ENCODE results near the gene KCNMB1. TPM values are rescaled to one million over a fixed set of nuclear protein-coding genes. Genes with fewer than 3 reads are reported as not detected.

KCNMB1 gene
- total RNA-seq, 3 donors from 2014 or later (not counting 1 experiment from before 2014, with no cell fraction given) = 0.23 to 0.48 (median 0.35) TPM

DNA sequence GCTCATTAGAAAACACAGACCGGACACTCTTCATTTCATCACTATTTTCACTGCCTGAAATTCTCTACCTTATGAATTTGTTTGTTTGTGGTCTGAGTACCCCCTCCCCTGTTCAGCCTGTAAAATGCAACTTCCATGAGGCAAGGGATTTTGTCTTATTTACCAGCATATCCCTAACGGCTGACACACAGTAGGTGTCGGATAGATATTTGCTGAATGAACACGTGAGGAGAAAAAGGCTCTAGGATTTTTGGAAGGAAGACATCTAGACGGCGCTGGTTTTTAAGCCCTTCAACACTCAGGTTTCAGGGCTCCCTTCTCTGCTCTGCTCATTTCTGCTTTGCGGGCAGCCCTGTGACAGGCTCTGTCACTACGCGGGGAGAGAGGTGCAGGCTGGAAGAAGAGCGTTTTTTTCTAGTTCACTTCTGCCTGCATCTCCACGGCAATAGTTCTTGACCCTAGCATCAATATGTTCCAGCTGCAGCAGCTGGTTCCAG, 41.0 kb downstream of the KCNMB1 start:
- Mint-ChIP-seq H3K36me3 (no peaks in the 10 kb centered on the region), H3K4me1 (peaks cover 0 to 5% of the 10 kb centered on the region in 2 donors), H3K9me3 (no peaks in the 10 kb centered on the region), H3K4me3 (no peak overlapping the region), H3K27me3 (ENCODE audit: low read depth in 2 of 2) (peaks cover 27 to 38% of the 10 kb centered on the region in 2 donors), H3K27ac (no peak overlapping the region)
- no peaks in the 10 kb centered on the region for H3K36me3 ChIP-seq (ENCODE audit: control insufficient read depth, insufficient read depth, low read length)
- H3K27ac ChIP-seq (ENCODE audit: low read length) = no peak overlapping the region
- intact Hi-C loops (cut with micrococcal nuclease) = no loop called here
- H3K4me1 ChIP-seq (ENCODE audit: control insufficient read depth, insufficient read depth, low read length) = peaks cover 3% of the 10 kb centered on the region
- 64% methylated on average over 11 of the region's 11 CpGs for WGBS (ENCODE audit: insufficient coverage)
- H3K4me3 ChIP-seq (ENCODE audit: low read length) = no peak overlapping the region
- TF ChIP-seq CTCF (IDR thresholded peaks at IDR 0.05) = no peak
- H3K9me3 ChIP-seq (ENCODE audit: control insufficient read depth, insufficient read depth, low read length) = no peaks in the 10 kb centered on the region
- no peaks in the 10 kb centered on the region for H3K27me3 ChIP-seq (ENCODE audit: control insufficient read depth, insufficient read depth, low read length)
- DNase-seq (peak in 1 of 2 donors; percentile 31), ATAC-seq (no peak)

GRCh38 chr5:170347022-170347567, 42.1 kb downstream of the KCNMB1 start:
- TF ChIP-seq CTCF (IDR thresholded peaks at IDR 0.05) = no peak
- Histone ChIP-seq H3K4me1 (ENCODE audit: control insufficient read depth, insufficient read depth, low read length) (no peaks in the 10 kb centered on the region), H3K9me3 (ENCODE audit: control insufficient read depth, insufficient read depth, low read length) (no peaks in the 10 kb centered on the region), H3K27ac (ENCODE audit: low read length) (no peak overlapping the region), H3K4me3 (ENCODE audit: low read length) (no peak overlapping the region), H3K36me3 (ENCODE audit: control insufficient read depth, insufficient read depth, low read length) (no peaks in the 10 kb centered on the region), H3K27me3 (ENCODE audit: control insufficient read depth, insufficient read depth, low read length) (no peaks in the 10 kb centered on the region)
- H3K9me3 Mint-ChIP-seq = no peaks in the 10 kb centered on the region
- H3K4me3 Mint-ChIP-seq = no peak overlapping the region
- DNase-seq (no peak), ATAC-seq (no peak)
- WGBS (ENCODE audit: insufficient coverage) = 89% methylated on average over 9 of the region's 9 CpGs
- peaks cover 27 to 36% of the 10 kb centered on the region in 2 donors for H3K27me3 Mint-ChIP-seq (ENCODE audit: low read depth in 2 of 2)
- intact Hi-C loops (cut with micrococcal nuclease) = no loop called here
- peaks cover 0 to 5% of the 10 kb centered on the region in 2 donors for H3K4me1 Mint-ChIP-seq
- H3K27ac Mint-ChIP-seq = no peak overlapping the region
- H3K36me3 Mint-ChIP-seq = no peaks in the 10 kb centered on the region

DNA sequence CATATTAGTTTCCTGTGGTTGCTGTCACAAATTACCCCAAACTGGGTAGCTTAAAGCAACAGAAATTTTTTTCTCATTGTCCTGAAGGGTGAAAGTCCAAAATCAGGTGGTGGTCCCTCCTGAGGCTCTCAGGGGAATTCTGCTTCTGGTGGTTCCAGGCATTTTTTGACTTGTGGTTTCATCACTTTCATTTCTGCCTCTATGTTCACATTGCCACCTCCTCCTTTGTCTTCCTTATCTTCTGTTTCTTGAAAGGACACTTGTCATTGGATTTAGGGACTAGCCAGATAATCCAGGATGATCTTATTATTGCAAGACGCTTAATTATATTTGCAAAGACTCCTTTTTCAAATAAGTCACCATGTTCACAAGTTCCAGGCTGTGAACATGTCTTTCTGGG, 43.2 kb downstream of the KCNMB1 start:
- TF ChIP-seq CTCF (IDR thresholded peaks at IDR 0.05) = no peak
- H3K27me3 Mint-ChIP-seq (ENCODE audit: low read depth in 2 of 2) = peaks cover 27 to 35% of the 10 kb centered on the region in 2 donors
- Histone ChIP-seq H3K36me3 (ENCODE audit: control insufficient read depth, insufficient read depth, low read length) (no peaks in the 10 kb centered on the region), H3K27me3 (ENCODE audit: control insufficient read depth, insufficient read depth, low read length) (no peaks in the 10 kb centered on the region), H3K4me3 (ENCODE audit: low read length) (no peak overlapping the region), H3K4me1 (ENCODE audit: control insufficient read depth, insufficient read depth, low read length) (no peaks in the 10 kb centered on the region), H3K27ac (ENCODE audit: low read length) (no peak overlapping the region), H3K9me3 (ENCODE audit: control insufficient read depth, insufficient read depth, low read length) (no peaks in the 10 kb centered on the region)
- WGBS (ENCODE audit: insufficient coverage) = 100% methylated on average over 1 of the region's 1 CpG
- H3K4me1 Mint-ChIP-seq = peaks cover 0 to 5% of the 10 kb centered on the region in 2 donors
- no peak for DNase-seq
- H3K9me3 Mint-ChIP-seq = no peaks in the 10 kb centered on the region
- H3K27ac Mint-ChIP-seq = no peak overlapping the region
- intact Hi-C loops (cut with micrococcal nuclease) = no loop called here
- no peak for ATAC-seq
- H3K36me3 Mint-ChIP-seq = no peaks in the 10 kb centered on the region
- no peak overlapping the region for H3K4me3 Mint-ChIP-seq

- Histone ChIP-seq H3K9me3 (ENCODE audit: control insufficient read depth, insufficient read depth, low read length) (no peaks in the 10 kb centered on the region), H3K27me3 (ENCODE audit: control insufficient read depth, insufficient read depth, low read length) (no peaks in the 10 kb centered on the region), H3K4me1 (ENCODE audit: control insufficient read depth, insufficient read depth, low read length) (peaks cover 10% of the 10 kb centered on the region), H3K4me3 (ENCODE audit: low read length) (no peak overlapping the region), H3K27ac (ENCODE audit: low read length) (no peak overlapping the region), H3K36me3 (ENCODE audit: control insufficient read depth, insufficient read depth, low read length) (no peaks in the 10 kb centered on the region)
- Mint-ChIP-seq H3K27me3 (ENCODE audit: low read depth in 2 of 2) (peaks cover 9 to 17% of the 10 kb centered on the region in 2 donors), H3K4me3 (no peak overlapping the region), H3K4me1 (peaks cover 5 to 8% of the 10 kb centered on the region in 2 donors), H3K9me3 (no peaks in the 10 kb centered on the region), H3K36me3 (no peaks in the 10 kb centered on the region), H3K27ac (no peak overlapping the region)
- DNase-seq = no peak
- TF ChIP-seq CTCF (IDR thresholded peaks at IDR 0.05) = no peak
- intact Hi-C loops (cut with micrococcal nuclease) = no loop called here
- no peak for ATAC-seq
- WGBS (ENCODE audit: insufficient coverage) = 91% methylated on average over 3 of the region's 3 CpGs
These were observed 46.0 kb downstream of the KCNMB1 start for GRCh38 chr5:170343177-170343576.
